GM21447 (cell line): ENCODE data around the gene GPRIN2.
"Not testable (repeated sequence)": the region's sequence is repeated elsewhere in the genome, so short reads cannot be mapped to it uniquely, and the experiment has no call there.

ENCODE experiments used
- ATAC-seq: cut with Tn5 transposase; IDR thresholded peaks from one replicate; pipeline ENCODE4 v1.9.1; 2021; ENCODE audit not compliant: unreplicated experiment

GPRIN2 gene

DNA sequence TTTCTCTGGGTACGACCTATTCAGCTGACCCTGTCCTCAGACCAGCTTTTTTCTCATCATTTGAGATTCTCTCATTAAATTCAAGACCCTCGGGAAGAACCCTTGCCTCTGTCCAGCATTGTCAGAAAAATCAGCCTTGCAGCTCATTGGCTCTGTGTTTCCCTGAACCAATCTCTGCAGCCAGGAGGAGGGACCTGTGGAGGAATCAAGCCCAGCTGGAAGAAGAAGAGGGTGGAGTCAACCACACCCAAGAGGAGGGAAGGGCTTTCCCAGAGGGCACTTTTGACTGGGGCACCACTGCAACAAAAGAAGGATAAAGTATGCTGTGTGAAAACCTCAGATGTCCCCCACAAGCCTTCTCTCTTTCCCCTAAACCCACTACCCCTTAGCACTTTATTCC lies 14.2 kb upstream of the GPRIN2 start:
- not testable (repeated sequence) for ATAC-seq

DNA sequence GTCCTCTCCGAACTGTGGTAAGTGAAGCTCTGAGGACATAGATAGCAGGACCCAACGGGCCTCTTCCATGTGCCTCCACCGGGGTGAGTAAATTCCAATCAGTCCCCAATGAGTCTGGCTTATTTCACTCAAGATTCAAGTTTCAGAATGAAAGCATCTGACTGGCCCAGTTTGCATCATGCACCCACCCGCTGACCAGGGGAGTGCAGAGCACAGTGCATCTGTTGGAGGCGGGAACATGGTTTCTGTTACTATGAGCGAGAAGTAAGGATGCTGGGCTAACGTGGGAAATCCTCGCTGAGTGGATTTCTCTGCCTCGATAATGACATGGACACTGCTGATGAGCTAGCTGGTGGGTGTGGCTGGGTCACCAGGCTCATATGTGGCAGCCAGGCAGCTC lies 10.7 kb upstream of the GPRIN2 start:
- not testable (repeated sequence) for ATAC-seq

DNA sequence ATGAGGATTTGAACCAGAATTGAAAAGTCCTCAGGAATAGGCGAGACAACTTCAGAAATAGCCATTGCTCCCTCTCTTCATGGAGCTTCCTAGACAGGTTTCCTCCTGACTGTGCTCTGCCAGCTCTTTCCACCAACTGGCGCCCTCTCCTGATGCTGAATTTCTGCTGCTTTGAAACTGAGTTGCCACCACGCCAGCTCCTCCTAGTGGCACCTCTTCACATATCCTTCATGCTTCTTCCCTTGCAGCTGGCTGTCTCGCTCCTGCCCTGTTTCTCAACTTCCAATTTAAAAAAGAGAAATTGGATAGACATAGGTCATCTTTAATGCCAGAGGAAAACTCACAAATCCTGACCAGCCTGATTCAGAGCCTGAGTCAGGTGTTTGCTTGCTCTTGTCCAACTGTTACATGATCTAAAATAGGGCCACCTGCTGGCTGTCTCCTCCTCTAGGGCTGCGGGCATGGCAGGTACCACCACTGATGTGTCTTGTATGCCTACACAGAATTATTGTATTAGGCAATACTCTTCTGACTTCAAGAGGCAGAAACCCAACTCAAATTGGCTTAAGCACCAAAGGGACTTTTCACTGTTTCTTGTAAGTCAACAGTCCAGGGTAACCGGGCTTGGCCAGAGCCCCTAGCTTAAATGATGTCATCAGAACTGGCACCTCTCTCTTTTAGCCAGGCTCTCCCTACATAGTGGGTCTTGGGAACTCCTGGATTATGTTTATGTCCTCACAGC lies 9.3 kb upstream of the GPRIN2 start:
- not testable (repeated sequence) for ATAC-seq

DNA sequence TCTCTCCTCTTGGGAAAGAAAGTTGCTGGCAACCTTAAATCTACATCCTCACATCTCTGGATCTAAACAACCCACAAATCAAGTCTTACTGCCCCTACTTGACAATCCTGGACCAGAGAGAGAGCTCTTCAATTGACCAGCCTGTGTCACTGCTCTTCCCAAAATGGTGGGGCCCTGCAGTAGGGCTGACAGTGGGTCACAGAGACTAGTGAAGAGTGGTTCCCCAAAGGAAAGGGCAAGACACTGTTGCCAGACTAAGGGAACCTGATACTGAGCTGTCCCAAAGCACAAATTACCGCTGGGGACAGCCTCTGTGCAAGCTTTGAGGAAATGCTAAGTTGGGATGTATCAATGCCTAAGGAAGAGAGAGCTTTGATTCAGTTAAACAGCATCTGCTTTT lies 4.5 kb upstream of the GPRIN2 start:
- no peak for ATAC-seq

DNA sequence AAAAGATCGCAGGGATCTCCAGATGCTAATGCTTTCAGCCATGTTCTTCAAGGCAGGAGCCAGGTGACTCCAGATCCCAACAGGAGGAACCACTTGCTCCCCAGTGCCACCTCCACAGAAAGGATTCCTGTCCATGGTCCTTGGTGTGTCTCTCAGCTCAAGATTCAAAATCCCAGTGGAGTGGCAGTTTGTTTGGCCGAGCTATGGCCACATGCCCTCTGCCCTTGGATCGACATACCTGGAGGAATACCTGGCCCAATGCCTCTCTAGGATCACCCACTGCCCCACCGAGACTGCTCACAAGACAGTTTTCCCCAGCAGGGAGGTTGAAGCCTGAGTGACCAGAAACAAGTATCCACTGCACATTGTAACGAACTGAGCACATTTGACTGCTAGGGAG lies 3.9 kb upstream of the GPRIN2 start:
- no peak for ATAC-seq

DNA sequence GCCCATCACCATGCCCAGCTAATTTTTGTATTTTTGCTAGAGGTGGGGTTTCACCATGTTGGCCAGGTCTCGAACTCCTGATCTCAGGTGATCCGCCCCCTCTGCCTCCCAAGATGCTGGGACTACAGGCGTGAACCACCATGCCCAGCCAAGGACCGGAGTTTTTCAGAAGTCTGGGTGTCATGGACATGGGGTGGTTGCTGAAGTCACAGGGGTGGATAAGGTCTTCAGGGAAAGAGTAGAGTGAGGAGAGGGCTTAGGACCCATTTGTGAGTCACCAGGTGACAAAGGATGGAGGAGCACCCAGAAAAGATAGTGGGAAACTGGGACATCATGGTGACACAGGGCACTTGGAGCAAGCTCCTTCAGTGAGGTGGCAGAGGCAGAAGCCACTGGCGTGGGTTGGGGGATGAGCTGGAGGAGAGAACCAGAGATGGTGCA lies 2.8 kb upstream of the GPRIN2 start:
- ATAC-seq, result no peak

DNA sequence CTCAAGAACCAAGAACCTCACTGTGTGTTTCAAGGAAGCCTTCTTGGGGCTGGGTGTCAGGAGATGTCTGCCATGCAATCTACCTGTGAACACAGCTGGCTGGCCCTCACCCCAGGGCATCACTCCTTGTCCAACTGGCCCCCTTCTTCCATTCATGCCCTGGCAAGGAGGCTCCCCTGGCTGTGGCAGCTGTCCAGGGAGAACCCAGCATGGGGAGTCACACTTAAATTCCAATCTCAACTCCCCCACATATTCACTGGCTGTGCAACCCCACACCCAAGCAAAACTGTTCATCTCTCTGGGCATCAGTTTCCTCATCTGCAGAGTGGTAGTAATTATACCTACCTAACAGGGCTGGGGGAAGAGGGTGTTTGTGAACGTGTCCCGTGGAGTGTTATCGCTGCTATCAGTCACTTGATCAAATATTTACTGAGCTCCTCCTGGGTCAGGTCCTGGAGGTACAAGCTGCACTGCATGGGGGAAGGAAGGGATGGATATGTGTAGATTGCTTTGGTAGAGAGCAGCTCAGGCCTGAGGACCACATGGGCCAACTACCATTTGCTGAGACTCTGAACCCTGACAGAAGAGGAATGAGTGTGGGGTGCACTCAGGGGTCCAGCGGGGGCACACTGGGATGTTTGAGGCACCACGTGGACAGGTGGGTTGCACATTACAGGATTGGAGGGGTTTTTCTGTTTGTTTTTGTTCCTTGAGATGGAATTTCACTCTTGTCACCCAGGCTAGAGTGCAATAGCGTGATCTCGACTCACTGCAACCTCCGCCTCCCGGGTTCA lies 2.1 kb upstream of the GPRIN2 start:
- no peak for ATAC-seq

DNA sequence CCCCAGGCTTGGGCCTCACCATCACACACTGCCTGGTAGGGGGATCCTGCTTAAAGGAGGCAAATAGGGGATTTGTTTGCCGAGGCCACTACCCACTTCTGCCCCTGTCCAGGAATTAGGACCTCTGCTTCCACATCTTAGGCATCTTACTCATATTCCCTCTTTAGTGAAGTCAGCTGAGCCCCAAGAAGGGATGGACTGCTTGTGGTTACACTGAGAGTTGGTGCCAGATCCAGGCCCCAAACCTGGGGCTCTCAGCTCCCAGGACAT lies 1.6 kb upstream of the GPRIN2 start:
- ATAC-seq, result no peak

DNA sequence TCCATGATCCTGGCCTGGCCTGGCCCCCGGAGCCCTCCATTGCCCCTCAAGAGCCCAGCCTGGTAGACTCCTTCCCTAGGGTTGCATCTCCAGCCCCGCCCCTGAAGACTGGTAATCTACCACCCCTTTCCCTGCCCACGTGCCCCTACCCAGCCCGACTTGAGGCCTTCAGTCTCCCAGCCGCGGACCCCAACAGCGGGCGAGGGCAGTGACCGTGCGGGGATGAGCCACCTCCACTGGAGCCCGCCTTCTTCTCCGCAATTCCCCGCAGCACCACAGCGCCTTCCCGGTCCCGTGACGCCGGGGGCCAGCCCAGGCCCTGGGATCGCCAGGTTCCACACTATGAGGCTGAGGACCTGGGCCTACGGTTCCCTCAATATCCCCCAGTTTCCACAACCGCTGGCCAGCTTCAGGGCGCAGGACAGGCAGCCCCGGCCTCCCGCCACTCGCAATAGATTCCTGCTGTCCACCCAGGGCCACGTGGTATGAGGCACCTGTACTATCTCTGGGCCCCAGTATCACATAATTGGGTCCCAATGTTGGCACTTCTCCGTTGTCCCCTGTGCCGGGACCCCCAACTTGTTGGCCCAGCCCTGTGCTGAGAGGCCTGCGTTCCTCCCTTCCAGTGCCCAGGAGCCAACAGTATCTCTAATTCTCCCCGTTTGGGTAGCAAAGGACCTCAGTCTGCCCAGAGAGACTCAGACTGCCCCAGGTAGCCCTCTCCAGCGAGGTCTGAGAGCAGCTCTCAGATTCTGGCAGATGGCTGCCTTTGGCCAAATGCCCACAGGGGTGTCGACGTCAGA lies 1.1 kb upstream of the GPRIN2 start:
- no peak for ATAC-seq

DNA sequence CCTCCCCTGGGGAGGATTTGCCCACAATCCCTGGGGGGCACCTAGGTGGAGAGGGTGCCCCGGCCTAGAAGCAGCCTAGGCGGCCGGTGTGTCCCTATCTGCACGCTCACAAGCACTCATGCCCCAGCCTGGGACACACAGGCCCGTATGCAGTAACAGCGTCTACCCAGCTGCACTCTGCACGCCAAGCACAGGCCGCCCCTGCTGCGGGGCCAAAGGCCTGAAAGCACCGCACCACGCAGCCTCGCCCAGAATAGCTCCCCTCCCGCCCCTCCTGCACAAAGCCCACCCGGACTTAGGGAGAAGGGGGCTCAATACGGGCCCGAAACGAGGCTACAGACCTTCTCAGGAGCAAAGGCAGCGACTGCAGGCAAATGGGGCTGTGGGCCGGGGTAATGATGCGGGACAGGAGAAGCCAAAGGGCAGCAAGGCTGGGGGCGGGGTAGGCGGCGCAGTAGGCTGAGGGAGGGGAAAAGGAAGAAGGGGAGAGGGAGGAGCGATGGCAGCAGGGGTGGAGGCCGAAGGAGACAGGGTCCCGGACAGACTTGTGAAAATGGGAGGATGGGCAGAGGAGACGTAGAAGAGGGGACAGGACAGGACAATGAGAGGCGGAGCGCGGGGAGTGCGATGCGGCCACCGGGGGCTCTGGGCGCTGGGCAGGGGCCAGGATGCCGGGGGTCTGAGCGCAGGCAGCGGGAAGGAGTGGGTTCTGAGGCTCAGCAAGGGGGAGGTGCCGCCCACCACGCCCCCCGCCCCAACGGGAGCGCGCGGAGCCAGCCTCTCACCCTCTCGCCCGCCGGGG lies 544 bp downstream of the GPRIN2 start:
- no peak for ATAC-seq

DNA sequence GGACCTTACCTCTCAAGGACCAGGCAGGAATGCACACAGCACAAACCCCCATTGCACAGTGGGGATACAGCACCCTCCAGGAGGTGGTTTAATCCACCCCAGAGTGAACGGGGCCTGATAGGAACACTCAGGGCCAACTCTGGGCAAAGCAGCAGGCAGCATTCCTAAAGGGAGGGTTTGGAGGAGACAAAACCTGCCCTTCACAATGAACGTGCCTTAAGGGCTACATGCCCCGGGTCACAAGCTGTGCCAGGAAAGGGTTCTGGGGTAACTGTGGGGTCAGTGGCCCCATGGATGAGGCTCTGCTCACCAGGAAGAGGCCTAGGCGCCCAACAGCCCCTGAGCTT lies 1.1 kb downstream of the GPRIN2 start:
- no peak for ATAC-seq

DNA sequence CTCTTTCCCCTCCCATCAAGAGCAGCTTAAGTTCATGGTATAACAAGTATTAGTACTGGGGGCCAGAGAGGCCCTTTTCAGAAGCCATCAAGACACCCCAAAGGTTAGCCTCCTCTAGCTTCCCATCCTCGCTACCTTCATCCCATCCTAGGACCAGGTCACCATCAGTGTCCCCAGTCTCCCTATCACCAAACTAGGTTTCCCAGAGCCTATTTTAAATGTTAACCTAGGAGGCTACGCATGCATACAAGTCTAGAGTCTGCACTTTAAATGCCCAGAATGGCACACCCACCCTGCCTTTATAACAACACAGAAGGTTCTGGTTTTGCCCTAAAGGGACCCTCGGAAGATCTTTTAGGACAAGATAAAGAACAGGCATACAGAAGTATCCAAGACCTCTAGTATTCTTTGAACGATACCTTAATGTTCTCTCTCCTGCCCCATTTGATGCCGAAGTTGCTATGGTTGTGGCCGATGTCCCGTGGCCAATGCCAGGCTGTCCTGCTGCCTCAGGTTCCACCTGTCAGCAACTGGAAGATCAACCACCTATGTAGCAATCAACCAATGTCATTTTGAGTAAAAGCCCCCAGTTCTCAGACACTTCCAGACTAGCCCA lies 2.2 kb downstream of the GPRIN2 start:
- ATAC-seq, result no peak

DNA sequence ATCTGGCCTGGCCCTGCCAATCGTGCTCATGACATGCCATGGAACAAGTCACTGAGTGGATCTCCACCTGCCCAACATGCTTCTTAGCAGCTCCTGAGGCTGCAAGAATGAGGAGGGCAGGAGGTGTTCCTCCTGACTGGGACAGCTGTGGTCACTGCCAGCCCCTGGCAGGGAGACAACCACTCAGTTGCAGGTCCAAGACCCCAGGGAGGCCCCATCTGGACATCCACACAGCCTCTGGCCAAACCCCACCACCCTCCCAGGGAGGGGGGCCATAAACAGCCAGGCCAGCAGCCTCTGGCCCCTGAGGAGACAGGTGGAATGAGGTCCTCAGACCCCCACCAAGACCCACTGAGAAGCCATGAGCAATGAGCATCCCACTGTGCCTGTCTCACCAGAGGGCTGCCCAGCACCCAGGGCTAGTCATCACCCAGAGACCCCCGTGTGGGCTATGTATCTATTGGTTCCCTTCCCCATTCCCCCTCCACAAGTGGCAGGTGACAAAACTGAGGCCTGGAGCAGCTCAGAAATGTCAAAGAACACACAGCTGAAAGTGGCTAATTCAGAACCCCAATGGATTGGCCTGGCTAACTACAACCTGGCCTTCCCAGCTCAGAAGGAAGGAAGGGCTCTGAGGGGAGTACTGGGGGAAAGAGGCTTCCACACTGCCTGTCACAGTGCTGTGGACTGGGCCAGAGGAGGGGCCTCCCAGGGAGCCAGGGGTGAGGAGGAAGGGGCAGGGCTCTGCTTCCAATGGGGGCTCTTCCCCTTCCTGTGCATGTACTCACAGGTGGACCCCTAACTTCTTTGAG lies 3.0 kb downstream of the GPRIN2 start:
- ATAC-seq, result no peak

DNA sequence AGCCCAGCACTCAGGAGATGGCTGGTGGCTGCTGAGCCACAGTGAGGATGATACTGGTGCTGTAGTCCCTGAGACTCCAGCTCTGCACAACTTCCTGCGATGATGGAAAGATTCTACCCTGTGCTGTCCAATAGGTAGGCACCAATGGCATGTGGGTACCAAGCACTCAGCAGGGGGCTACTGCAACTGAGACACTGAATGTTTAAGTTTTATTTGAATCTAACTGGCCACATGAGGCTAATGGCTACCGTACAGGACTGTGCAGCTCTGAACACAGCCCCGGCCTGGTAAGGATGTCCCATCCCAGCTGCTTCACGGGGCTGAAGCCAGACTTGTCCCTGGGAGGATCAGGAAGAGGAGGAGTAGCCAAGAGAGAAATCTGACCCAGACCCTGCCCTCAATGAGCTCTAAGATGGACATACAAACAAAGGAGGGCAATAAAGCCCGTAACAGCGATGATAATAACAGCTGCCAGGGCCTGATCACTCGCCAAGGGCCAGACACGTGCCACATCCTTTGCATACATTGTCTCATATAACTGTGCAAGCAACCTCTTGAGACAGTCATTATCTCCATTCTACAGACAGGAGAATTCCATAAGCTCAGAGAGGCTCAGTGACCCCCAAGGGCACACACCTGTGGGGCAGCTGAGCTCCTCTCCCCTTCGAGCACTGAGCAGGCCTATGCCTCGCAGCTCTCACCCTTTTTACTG lies 3.8 kb downstream of the GPRIN2 start:
- no peak for ATAC-seq

DNA sequence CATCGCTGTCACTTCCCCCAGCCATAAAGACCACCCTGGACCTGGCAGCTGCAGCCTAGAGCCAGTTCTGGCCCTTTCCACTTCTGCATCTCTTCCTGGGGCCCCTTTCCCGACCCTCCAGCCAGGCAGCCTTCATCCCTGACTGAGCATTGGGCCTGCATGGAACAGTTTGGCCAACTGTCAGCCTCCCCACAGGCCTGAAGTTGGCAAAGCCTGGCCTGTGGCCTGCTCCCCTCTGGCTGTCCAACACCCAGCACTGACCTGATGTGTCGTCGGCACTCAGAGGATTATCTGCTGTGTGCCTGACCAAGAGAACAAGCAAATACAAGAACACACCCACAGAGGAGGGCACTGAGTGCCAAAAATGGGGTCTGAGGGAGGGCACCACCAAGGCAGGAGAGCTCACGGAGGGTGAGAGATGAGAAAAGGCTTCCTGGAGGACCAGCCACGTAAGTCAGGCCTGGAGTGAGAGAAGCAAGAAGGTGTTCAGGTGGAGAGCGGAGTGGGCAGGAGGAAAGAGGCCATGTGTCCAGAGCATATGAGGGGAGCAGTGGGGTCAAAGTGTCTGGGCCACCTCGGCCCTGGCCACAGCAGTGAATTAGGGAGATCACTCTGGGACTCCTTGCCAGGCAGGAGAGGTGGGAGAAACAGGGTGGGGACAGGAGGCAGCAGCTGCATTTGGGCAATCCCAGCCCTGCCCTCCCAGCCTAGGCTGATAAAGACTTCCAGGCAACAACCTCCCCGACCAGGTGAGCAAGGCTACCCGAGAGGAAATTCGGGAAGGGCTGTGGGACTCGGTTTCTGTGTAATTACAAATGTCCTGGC lies 4.5 kb downstream of the GPRIN2 start:
- no peak for ATAC-seq

DNA sequence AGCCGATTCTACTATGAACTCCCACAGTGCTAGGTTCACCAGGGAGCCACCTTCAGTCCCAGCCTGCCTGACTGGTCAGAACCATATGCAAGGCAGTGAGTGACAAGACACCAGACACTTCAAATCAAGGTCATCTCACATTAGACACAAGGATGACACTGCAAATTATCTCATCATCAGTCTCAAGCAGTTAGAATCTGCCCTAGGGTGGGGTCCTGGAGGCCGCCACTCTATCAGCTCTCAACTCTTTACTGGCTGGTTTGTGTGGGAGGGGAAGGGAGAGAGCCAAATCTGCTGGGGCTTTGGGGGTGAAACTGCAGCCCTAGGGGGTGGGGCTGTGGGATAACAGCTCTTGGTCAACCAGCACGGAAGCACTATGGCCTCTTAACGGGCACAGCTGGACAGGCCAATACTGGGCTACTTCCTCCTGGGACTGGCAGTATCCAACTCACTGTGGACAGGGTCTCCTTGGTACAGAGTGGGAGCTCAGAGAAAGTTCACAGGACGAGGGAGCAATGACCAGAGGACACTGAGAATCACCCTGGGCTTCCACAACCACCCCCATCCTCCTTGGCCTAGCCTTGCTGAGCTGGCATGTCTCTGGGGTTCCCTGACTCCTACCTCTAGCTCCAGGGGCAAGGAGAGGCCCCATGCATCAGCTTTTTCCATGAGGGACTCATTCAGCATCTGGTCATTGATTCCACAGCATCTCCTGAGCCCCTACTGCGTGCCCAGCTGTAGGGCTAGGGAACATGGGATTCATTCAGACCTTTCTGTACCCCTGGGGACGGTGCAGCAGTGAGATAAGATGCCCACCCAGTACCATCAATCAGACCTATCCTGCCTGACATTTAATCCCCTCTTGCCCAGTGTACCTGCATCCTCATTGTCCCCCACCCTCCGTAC lies 5.4 kb downstream of the GPRIN2 start:
- no peak for ATAC-seq

DNA sequence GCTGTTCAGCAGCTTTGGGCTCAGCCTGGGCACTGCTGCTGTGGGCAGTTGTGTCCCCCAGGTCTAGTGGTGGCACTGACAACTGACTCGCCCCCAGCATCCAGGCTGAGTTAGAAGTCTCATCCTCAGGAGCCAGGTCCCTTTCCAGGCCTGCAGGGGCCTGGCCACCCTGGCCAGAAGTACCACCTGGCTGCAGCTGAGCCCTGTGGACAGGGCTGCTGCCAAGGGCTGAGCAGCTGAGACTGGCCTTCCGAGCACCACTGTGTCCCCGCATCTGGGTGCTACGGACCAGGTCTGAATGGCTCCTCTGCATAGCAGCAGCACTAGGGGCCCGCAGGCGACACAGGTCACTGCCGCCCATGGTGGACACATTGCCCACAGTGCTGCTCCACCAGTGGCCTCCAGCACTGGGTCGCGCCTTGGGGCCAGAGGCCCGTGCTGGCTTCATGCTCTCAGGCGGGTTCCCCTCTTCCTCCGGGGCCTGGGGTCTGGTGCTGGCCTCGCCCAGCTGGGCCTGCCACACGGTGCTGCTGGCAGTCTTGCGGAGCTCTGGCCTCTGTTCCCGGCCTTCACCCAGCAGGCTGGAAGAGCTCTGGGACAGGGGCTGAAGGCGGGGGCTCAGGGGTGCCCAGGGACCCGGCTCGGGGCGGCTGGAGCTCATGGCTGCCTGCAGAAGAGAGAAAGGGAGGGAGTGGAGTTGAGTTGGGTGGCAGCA lies 6.2 kb downstream of the GPRIN2 start:
- ATAC-seq, result no peak
